OCI-LY1 (cell line): ENCODE measurements around the gene SIRPA.

Experiments
- H2AFZ ChIP-seq: fragments of 200-600 bp; sonication (generic), shearing (Covaris generic); 2 replicates; pipeline ENCODE4 v1.6.0; 2014; ENCODE audit warnings: antibody characterized with exemption, mild to moderate bottlenecking, low read length
- H3F3A ChIP-seq: fragments of 200-600 bp; sonication (generic), shearing (Covaris generic); 2 replicates; pipeline ENCODE4 v1.6.0; 2014; ENCODE audit warnings: mild to moderate bottlenecking, antibody characterized with exemption, low read length, moderate library complexity; ENCODE audit not compliant: insufficient read depth
- H3K27ac ChIP-seq: fragments of 200-600 bp; sonication (generic); 2 replicates; pipeline ENCODE4 v1.5.1; 2014; ENCODE audit warnings: low read length, mixed run types, mild to moderate bottlenecking, low read depth; ENCODE audit not compliant: poor library complexity, severe bottlenecking
- H3K27me3 ChIP-seq: fragments of 200-600 bp; sonication (generic); 2 replicates; pipeline ENCODE4 v1.6.0; 2014; ENCODE audit warnings: antibody characterized with exemption, mild to moderate bottlenecking, low read length, moderate library complexity; ENCODE audit not compliant: insufficient read depth
- H3K36me3 ChIP-seq: fragments of 200-600 bp; sonication (generic); 2 replicates; pipeline ENCODE4 v1.6.1; 2014; ENCODE audit warnings: mild to moderate bottlenecking, antibody characterized with exemption, low read length, moderate library complexity, mixed read lengths; ENCODE audit not compliant: insufficient read depth
- H3K4me1 ChIP-seq: fragments of 200-600 bp; sonication (generic); 2 replicates; pipeline ENCODE4 v1.5.1; 2014; ENCODE audit warnings: mild to moderate bottlenecking, low read length, moderate library complexity; ENCODE audit not compliant: insufficient read depth, severe bottlenecking
- H3K4me2 ChIP-seq: fragments of 200-600 bp; sonication (generic), shearing (Covaris generic); 2 replicates; pipeline ENCODE4 v1.6.1; 2014; ENCODE audit warnings: low read length
- H3K4me3 ChIP-seq: fragments of 200-600 bp; sonication (generic); 2 replicates; pipeline ENCODE4 v1.5.1; 2014; ENCODE audit warnings: low read length, low read depth, mild to moderate bottlenecking, mixed read lengths; ENCODE audit not compliant: poor library complexity, severe bottlenecking
- H3K79me2 ChIP-seq: fragments of 200-600 bp; shearing (Covaris generic); 2 replicates; pipeline ENCODE4 v1.6.1; 2016; ENCODE audit warnings: mixed run types, low read length, mixed read lengths; ENCODE audit not compliant: insufficient read depth
- H3K9ac ChIP-seq: fragments of 200-600 bp; sonication (generic), shearing (Covaris generic); 2 replicates; pipeline ENCODE4 v1.6.1; 2014; ENCODE audit warnings: mild to moderate bottlenecking, low read length, mixed read lengths
- H3K9me2 ChIP-seq: fragments of 200-600 bp; sonication (generic), shearing (Covaris generic); 2 replicates; pipeline ENCODE4 v1.6.1; 2014; ENCODE audit warnings: low read depth, mild to moderate bottlenecking, low read length, mixed read lengths
- H3K9me3 ChIP-seq: fragments of 200-600 bp; shearing (Covaris generic); 2 replicates; pipeline ENCODE4 v1.6.1; 2014; ENCODE audit warnings: low read length, mixed read lengths
- H4K20me1 ChIP-seq: fragments of 200-600 bp; sonication (generic), shearing (Covaris generic); 2 replicates; pipeline ENCODE4 v1.6.0; 2016; ENCODE audit warnings: mild to moderate bottlenecking, low read length; ENCODE audit not compliant: insufficient read depth
- EZH2 ChIP-seq: fragments of 200-600 bp; sonication (generic), shearing (Covaris generic); IDR thresholded peaks from 2 replicates; pipeline ENCODE4 v1.8.0; 2017; ENCODE audit warnings: borderline replicate concordance, mixed run types, mild to moderate bottlenecking, antibody characterized with exemption, low read length, moderate library complexity, mixed read lengths
- TF ChIP-seq, protein P1 (sequence below): fragments of 200-600 bp; sonication (generic), shearing (Covaris generic); IDR thresholded peaks from 2 replicates; pipeline ENCODE4 v1.5.1; 2017; ENCODE audit warnings: mild to moderate bottlenecking, antibody characterized with exemption, low read length, moderate library complexity, mixed read lengths

Gene SIRPA

DNA sequence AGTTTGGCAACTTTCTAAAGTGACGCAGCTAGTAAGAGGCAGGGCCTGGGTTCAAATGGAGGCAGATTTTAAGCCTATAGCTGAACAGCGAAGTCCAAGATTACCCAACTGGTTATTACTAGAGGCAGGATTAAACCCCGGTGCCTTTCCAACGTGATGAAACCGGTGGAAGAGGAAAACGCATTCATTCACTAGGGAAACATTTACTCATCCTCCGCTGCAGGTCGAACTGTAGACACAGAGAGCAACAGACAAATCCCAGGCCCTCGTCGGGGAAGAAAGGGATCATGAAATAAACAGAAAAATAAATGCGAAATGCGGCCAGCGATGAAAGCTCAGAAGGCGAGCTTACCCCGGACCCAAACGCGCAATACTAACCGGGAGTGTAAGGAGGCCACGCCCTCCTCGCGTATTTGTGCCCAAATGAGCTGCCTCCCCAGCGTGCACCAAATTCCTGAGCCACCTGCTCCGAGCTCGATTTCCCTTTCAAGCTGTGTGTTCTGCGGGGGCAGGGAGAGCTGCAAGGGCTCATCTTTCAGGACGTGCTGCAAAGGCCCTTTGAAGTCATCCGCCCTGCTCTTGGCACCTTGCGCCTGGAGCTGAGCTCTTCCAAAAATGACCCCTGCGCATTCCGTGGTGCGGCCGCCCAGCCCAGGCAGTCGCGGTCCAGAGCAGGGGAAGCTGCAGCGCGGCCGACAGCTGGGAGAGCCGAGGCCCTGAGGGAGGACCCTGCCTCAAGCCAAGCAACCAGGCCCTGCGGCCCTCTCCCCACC, 51.7 kb downstream of the SIRPA start:
- no peaks in the 10 kb centered on the region for H3K4me1 ChIP-seq
- no peak overlapping the region for H3K27ac ChIP-seq
- H3K36me3 ChIP-seq, result no peaks in the 10 kb centered on the region
- H3K9me3 ChIP-seq, result no peaks in the 10 kb centered on the region
- H3K9ac ChIP-seq, result no peak overlapping the region
- no peak for TF ChIP-seq EZH2
- TF ChIP-seq, protein P1, sequence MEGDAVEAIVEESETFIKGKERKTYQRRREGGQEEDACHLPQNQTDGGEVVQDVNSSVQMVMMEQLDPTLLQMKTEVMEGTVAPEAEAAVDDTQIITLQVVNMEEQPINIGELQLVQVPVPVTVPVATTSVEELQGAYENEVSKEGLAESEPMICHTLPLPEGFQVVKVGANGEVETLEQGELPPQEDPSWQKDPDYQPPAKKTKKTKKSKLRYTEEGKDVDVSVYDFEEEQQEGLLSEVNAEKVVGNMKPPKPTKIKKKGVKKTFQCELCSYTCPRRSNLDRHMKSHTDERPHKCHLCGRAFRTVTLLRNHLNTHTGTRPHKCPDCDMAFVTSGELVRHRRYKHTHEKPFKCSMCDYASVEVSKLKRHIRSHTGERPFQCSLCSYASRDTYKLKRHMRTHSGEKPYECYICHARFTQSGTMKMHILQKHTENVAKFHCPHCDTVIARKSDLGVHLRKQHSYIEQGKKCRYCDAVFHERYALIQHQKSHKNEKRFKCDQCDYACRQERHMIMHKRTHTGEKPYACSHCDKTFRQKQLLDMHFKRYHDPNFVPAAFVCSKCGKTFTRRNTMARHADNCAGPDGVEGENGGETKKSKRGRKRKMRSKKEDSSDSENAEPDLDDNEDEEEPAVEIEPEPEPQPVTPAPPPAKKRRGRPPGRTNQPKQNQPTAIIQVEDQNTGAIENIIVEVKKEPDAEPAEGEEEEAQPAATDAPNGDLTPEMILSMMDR, result no peak
- H3K4me3 ChIP-seq, result no peak overlapping the region
- no peaks in the 10 kb centered on the region for H3K79me2 ChIP-seq
- no peak overlapping the region for H3K4me2 ChIP-seq
- H3K27me3 ChIP-seq, result no peaks in the 10 kb centered on the region
- no peaks in the 10 kb centered on the region for H3F3A ChIP-seq
- H4K20me1 ChIP-seq, result no peaks in the 10 kb centered on the region
- no peak overlapping the region for H2AFZ ChIP-seq
- H3K9me2 ChIP-seq, result no peaks in the 10 kb centered on the region

DNA sequence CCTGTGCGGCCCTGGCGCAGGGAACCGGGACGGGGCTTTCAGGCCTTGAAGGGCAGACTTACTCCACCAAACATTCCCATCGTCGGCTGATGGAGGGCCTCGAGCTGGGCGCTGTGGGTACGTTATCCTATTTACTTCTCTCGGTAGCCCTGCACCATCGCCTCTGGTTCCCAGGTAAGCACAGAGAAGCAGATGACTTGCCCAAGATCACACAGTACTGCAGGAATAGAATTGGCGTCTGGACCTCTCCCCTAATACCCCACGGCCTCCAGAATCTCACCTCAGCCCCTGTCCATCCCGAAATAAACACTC, 52.3 kb downstream of the SIRPA start:
- Histone ChIP-seq H3K27ac (no peak overlapping the region), H3K79me2 (no peaks in the 10 kb centered on the region), H3F3A (no peaks in the 10 kb centered on the region), H3K4me3 (no peak overlapping the region), H3K27me3 (0 out of 2 replicates have a peak, but pooled peaks cover under 1% of the 10 kb centered on the region), H3K36me3 (no peaks in the 10 kb centered on the region), H3K9me3 (no peaks in the 10 kb centered on the region), H3K9me2 (no peaks in the 10 kb centered on the region), H3K4me2 (no peak overlapping the region), H4K20me1 (no peaks in the 10 kb centered on the region), H2AFZ (no peak overlapping the region), H3K9ac (no peak overlapping the region), H3K4me1 (no peaks in the 10 kb centered on the region)
- no peak for TF ChIP-seq EZH2
- TF ChIP-seq, protein P1, result no peak

DNA sequence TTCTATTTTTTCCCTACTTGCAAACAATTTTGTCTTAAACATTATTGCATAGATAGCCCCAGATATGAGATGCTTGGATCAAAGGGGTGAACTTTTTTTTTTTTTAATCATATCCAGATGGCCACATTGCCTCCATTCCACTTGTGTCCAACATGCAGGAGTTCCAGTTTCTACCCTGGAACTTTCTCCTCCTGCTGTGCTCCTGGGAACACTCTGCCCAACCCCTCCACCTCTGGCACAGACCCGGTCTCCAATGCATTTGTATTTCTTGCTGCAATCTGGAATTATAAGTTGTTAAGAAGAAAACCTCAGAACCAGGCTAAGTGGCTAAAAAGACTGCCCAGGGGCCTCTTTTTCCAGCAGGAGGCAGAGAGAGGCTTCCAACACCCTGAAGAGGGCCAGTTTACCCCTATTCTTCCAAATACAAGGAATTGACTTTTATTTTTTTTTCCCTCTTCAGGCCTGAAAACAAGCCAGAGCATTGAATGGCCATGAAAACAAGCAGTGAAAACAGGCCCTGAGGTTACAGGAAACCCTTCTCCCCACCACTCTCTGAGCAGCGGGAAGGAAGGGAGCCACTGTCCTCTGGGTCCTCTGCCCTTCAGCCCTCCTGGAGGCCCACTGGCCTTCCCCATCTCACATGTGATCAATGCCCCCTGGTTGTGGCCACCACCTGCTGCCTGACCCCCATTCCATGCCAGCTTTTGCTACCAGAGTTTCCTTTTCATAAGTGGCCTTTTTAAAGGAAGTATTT, 54.3 kb downstream of the SIRPA start:
- no peak overlapping the region for H3K9ac ChIP-seq
- TF ChIP-seq EZH2, result no peak
- TF ChIP-seq, protein P1, result no peak
- H3K4me2 ChIP-seq, result no peak overlapping the region
- H3K27ac ChIP-seq, result no peak overlapping the region
- no peaks in the 10 kb centered on the region for H3K9me2 ChIP-seq
- no peaks in the 10 kb centered on the region for H3F3A ChIP-seq
- peaks cover 4% of the 10 kb centered on the region for H3K4me1 ChIP-seq
- H2AFZ ChIP-seq, result no peak overlapping the region
- 0 out of 2 replicates have a peak, but pooled peaks cover 4% of the 10 kb centered on the region for H3K27me3 ChIP-seq
- H3K79me2 ChIP-seq, result no peaks in the 10 kb centered on the region
- H3K9me3 ChIP-seq, result no peaks in the 10 kb centered on the region
- H4K20me1 ChIP-seq, result no peaks in the 10 kb centered on the region
- no peak overlapping the region for H3K4me3 ChIP-seq
- no peaks in the 10 kb centered on the region for H3K36me3 ChIP-seq
